HG03039 (cell line): ENCODE data around the gene FGD6.
"Not testable (repeated sequence)": the region's sequence is repeated elsewhere in the genome, so short reads cannot be mapped to it uniquely, and the experiment has no call there.

Source experiments
- ATAC-seq: cut with Tn5 transposase; IDR thresholded peaks from one replicate; pipeline ENCODE4 v1.9.1; 2021; ENCODE audit warnings: mild to moderate bottlenecking, moderate library complexity; ENCODE audit not compliant: unreplicated experiment

Gene FGD6

DNA sequence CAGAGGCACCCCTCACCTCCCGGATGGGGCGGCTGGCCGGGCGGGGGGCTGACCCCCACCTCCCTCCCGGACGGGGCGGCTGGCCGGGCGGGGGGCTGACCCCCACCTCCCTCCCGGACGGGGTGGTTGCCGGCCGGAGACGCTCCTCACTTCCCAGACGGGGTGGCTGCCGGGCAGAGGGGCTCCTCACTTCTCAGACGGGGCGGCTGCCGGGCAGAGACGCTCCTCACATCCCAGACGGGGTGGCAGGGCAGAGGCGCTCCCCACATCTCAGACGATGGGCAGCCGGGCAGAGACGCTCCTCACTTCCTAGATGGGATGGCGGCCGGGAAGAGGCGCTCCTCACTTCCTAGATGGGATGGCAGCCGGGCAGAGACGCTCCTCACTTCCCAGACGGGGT, 18.4 kb upstream of the FGD6 start:
- ATAC-seq: not testable (repeated sequence)

DNA sequence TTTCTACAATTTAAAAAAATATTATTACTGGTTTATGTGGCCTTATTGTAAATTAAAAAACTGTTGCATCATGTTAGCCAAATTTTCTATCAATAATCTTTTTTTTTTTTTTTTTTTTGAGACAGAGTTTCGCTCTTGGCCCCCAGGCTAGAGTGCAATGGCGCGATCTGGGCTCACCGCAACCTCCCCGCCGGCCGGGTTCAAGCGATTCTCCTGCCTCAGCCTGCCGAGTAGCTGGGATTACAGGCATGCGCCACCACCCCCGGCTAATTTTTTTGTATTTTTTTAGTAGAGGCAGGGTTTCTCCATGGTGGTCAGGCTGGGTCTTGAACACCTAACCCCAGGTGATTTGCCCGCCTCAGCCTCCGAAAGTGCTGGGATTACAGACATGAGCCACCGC, 16.9 kb upstream of the FGD6 start:
- ATAC-seq: not testable (repeated sequence)

DNA sequence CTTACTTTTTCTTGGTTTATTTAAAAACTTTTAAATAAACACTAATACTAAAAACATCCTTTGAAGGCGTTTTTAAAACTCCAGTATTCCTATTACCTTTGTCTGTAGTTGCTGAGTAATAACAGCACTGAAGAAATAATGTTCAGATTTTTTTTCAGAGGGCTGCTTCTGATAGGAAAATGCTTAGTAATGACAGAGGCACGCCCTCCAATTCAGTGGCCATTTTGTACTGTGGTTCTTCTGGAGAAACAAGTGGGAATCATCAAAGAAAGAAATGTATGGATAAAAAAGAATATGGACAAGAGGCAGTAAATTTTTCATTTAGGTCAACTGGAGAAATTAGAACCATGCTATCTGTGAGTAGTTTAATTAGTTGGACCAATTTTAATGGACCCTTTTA, 13.9 kb upstream of the FGD6 start:
- no peak for ATAC-seq

DNA sequence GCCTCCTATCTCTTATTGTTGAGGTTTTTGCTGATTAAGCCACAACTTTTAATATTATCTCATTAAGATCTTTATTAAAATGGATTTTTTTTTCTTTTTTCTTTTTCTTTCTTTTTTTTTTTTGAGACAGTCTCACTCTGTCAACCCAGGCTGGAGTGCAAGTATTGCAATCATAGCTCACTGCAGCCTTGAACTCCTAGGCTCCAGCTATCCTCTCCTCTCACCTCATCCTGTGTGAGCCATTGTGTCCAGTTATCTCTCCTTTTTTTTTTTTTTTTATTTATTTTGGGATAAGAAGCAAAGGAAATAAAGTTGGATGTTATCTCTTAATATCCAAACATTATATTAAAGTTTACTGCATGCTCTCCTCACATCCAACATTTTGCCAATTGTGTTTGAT, 13.0 kb upstream of the FGD6 start:
- ATAC-seq: no peak

DNA sequence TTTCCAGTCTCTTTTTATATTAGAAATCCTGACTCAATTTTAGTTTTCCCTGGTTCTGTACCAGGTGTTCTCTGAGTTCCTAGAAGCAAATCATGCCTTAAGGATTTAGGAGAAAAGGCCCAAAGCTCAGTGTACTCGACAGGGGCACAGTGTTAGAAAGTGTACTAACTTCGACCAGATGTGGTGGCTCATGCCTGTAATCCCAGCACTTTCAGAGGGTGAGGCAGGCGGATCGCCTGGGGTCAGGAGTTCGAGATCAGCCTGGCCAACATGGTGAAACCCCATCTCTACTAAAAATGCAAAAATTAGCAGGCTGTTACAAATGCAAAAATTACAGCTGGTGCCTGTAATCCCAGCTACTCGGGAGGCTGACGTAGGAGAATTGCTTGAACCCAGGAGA, 12.4 kb upstream of the FGD6 start:
- ATAC-seq: no peak

DNA sequence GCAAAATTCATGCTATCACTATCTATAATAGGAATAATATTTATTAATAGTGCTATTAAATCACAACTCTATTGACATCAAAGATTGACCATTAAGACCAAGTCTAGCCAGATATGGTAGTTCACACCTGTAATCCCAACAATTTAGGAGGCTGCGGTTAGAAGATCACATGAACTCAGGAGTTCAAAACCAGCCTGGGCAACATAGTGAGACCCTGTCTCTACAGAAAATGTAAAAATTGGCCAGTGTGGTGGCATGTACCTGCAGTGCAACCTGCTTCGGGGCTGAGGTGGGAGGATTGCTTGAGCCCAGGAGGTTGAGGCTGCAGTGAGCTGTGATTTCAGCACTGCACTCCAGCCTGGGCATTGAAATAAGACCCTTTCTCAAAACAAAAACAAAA, 11.3 kb upstream of the FGD6 start:
- no peak for ATAC-seq

DNA sequence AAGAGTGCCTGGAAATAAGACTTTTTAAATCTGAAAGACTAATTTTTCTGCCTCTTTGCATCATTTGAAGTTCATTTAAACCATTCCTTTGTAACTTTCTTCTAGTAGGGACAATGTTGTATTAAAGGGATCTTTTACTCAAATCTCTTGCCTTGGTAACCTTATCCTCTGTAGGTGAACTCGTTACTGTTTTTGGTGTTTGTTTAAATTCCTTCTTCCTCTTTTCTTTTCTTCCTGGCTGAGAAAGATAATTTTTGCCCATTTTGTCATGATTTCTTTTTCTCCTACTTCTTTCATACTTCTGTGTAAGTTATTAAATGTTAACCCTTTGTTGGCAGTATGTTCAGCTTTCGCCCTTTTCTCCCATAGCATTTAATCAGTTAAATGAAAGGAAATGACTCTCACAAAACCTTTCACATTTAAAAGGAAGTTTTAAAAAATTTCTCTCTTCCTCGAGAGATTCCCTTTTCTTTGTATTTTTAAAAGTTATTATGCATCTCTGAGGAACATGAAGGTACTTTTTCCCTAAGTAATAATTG, 10.6 kb upstream of the FGD6 start:
- no peak for ATAC-seq

DNA sequence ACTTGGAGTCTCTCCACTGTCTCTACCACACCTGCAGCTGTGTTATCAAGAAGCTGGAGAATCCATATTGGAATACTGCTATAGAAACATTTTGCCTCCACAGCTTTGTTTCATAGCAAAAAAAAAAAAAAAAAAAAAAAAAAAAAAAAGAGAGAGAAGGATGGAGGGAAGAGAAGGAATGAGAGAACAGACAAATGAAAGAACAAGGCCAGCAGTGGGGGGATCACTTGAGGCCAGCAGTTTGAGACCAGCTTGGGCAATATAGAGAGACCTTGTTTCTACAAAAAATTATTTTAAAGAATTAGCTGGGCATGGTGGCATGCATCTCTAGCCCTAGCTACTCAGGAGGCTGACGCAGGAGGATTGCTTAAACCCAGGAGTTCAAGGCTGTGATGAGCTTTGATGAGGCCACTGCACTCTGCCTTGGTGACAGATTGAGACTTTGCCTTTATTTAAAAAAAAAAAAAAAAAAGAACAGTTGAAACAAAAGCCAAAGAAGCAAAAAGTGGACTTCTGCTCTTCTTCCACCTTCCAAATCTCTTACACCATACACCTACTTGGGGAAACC, 8.5 kb upstream of the FGD6 start:
- no peak for ATAC-seq

DNA sequence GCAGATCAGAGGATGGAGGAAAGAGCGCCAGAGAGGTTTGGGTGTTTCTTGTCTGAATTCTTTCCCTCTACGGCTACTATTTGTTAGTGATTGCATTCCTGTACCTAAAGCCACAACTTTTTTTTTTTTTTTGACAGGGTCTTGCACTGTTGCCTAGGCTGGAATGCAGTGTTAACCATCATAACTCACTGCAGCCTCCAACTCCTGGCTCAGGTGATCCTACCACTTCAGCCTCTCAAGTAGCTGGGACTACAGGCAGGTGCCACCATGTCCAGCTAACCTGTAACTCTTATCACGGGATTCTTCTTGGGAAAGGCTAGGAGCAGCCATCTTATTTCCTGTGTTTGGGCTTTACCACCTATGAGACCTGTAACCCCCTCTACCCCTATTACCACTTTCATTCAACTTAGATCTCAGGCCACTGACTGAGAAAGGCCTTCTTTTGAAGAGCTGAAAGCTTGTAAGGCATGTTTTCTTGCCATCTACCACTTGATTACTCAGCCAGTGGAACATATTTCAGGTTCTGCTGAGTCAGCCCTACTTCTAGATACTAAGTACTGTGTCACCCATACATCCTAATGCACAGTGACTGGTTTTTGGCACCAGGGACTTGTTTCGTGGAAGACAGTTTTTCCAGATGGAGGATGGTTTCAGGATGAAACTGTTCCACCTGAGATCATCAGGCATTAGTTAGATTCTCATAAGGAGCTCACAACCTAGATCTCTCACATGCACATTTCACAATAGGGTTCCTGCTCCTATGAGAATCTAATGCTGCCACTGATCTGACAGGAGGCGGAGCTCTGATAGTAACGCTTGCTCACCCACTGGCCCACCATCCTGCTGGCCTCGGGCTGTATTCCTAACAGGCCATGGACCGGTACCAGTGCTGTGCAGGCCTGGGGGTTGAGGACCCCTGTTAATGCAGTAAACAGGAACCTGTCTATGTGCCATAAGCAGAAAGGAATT, 7.2 kb upstream of the FGD6 start:
- ATAC-seq: no peak

DNA sequence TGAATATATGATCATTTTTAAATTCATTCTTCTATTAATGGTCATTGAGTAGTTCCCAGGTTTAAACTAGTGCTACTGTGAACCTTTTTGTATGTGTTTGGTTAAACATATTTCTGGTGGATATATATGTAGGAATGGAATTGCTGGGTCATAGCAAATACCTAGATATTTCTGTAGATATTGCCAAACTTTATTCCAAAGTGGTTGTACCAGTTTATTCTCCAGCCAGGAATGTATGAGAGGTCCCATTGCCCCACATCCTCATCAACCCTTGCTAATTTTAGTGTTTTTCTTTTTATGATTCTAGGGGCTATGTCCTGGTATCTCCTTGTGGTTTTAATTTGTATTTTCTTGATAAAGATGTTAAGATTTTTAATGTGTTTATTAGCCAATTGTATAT, 3.5 kb upstream of the FGD6 start:
- no peak for ATAC-seq

DNA sequence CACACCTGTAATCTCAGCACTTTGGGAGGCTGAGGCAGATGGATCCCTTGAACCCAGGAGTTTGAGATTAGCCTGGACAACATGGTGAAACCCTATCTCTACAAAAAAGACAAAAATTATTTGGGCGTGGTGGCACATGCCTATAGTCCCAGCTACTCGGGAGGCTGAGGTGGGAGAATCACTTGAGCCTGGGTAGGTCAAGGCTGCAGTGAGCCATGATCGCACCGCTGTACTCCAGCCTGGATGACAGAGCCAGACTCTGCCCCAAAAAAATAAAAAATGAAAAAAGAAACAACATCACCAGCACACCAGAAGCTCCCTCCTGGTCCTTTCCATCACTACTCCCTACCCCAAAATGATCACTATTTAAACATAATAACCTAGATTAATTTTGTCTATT, 2.9 kb upstream of the FGD6 start:
- ATAC-seq: no peak

DNA sequence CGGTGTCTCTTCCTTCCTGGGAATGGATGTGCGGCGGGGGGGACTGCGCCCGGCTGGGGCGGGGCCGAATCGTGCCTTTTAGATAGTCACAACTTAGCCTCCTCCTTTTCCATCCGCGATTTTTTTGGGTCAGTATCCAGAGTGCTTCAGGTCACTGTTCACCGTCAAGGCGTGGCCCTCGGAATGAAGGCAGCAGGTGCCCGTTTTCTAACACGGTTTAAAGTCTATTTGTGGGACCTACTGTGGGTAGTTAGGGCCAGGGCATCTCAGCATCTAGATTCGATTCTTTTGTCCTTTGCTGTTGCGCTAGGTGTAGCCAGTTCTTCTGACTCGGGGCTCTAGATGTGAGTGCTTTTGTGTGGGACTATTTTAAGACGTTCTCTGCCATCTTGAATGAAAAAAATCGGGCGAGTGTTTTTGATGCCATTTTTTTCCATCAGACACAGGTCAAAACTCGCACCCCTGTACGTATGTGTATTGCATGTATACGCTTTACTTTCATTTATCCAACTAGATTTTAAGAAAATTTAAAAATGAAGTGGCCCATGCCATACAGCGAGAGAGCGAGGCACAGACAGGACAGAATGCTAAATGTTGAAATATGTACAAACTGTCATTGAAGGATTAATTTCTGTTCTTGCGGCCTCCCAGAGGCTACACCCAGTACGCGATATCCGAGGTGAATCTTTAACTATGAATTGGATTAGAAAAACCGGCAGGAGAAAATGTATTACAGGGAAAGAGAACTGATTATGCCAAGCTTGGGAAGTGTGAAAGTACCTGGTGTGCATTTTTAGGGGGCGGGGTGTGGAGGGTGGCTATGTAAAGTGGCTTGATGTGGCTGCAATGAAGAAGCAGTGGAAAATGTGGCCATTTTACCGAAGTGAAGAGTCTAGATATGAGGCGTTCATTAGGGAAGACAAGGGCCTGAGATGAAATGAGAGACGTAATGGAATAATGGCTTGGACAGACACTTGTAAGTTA, 1.2 kb upstream of the FGD6 start:
- ATAC-seq: no peak

DNA sequence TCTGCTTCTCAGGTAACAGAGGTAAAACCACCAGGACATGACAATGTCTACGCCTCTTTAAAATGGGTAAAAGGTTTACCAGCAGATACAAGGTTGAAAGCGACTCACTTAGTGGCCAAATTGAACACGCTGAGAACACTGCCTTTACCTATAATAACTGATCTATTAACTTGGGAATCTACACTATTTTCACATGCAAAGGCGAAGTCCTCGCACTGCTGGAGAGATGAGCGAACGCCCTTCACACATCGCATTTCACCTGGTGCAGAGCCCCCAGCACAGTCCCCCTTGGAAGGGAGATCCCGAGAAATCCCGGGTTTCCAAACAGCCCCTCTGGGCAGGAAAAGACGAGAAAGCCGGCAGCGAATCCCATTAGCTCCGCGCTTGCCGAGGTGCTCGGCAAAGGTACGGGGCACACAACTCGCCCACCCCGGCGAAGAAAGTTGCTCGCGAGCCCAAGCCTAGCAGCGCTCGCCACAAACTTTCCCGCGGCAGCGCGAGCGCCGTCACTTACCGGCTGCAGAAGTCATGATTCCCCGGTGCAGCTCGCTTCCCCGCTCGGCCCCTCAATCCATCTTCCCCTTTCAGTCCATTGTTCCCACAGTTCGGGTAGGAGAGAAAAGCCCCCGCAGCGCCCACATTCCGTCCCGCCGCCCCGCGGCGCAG, 423 bp downstream of the FGD6 start:
- ATAC-seq: peak; percentile 14

DNA sequence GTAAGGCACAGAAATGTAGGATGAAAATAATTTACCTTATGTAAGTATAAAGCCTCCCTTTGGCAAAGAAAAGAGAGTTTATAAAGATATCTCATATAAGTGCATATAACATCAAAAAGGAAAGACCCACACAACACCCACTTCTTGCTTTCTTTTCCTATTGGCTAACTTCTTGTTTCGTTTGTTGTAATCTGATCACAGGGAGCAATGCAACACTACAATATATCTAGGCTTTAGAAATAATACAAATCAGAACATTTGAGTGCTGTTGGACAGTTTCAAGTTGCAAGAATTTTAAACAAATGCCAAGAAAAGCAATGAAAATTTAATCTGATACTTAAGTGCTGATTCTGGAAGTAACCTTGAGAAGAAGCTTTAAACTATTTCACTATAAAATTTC, 1.3 kb downstream of the FGD6 start:
- ATAC-seq: no peak

DNA sequence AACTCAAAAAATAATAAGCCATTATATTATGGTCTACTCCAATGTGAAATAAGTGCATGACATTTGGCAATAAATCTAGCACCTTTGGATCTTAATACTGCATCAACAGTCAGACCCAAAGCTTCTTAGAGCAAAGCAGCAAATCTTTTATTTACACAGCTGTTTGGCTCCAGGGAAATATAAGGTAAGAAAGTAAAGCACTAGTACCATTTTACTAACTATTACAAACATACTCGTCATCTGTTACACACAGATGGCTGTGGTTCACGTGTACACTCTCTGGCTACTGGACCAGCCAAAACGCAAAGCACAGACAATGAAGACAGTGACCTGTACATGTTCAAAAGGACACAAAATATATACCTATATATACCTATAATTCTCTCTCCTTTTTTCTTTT, 2.8 kb downstream of the FGD6 start:
- no peak for ATAC-seq

DNA sequence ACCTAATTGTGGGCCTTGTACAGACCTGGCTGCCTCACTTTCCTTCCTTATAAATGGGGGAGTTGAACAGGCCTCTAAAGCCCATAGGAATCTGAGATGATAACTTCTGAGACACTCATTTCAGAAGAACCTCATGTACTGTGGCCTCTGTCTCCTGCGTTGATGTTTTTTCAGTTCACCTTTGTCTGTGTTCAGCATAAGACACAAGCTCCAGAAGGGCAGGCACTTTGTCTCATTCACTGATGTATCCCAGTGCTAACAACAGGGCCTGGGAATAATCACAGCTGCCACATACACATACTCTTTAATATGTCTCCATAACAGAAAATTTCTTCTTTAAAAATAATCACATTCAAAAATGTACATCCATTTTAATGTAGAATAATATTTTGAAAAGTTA, 3.3 kb downstream of the FGD6 start:
- no peak for ATAC-seq

DNA sequence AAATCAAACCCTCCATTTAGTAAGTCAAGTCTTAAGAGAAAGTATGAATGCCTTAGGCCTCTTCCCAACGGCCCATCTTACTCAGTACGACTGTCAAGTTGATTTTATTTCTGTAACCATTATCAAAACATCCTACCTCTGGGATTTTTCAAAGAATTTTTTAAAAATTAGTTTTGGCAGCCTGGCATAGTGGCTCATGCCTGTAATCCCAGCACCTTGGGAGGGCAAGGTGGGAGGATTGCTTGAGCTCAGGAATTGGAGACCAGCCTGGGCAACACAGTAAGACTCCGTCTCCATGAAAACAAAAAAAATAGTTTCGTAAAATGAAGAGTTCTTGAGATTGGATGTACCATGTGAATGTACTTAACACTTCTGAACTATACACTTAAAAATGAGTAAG, 4.1 kb downstream of the FGD6 start:
- ATAC-seq: no peak

DNA sequence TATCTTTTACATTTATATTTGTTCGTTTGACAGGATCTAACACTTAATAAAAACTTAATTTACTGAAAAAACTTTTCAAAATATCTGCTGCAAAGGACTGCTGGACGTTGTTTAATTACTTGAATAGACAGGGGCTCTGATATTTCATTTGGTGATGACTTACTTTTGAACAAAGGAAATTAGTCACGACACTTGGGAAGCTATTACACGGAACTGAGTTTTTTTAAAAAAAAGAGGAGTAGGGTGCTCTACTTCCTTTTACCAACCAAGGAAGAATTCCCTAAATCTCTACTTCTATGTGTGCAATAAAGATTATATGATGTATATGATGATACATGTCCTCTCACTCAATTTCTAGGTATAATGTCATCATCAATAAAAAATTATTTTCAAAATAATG, 4.7 kb downstream of the FGD6 start:
- ATAC-seq: no peak

DNA sequence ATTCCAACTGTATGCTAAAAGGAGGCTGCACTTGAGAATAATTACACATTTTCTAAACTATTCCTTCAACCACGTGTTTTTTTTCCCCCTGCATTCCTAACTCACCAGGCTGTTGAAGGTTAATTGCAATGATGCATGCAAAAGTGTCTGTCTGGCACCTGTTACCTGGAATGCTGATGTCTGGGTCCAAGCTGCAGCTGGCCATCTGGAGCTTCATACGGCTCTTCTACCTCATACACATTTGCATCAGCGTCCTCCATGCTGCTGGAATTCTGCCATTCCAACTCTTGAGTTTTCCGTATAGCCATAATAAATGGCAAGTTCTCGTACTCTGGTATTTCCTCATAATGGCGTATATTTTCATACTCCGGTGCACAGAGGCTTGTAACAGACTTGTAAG, 8.6 kb downstream of the FGD6 start:
- ATAC-seq: no peak

DNA sequence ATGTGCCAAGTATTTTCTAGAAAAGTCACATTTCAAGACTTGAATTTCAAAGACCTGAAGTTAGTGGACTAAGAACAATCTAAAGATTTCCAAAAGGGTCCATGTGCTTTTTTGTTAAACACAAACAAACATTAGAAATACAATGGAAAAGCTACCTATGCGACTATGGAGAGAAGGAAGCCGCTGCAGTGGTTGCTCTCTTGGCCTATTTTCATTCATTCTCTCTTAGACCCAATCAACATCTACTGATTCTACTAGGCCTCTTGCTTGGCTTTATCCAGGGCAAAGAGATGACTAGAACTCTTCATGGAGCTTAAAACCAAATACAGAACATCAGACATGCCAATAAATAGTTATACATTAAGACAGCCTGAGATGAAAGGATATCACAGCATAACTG, 9.9 kb downstream of the FGD6 start:
- no peak for ATAC-seq

DNA sequence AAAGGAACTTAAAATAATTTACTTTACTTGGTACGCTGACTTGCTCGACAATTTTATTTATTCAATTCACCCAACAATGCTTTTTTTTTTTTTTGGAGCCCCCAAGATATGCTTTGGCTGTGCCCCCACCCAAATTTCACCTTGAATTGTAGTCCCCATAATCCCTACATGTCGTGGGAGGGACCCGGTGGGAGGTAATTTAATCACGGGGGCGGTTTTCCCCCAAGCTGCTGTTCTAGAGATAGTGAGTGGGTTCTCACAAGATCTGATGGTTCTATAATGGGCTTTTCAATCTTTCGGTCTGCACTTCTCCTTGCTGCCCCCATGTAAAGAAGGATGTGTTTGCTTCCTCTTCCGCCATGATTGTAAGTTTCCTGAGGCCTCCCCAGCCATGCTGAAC, 10.4 kb downstream of the FGD6 start:
- no peak for ATAC-seq
